K562 (cell line): ENCODE results near the gene RDH5. TPM values are rescaled to one million over a fixed set of nuclear protein-coding genes. Genes with fewer than 3 reads are reported as not detected.

Experiments
- ATF2 ChIP-seq: sonication (generic); formaldehyde crosslinking; IDR thresholded peaks from 2 replicates; pipeline ENCODE4 v1.8.1; 2022; ENCODE audit warnings: missing genetic modification reagents
- BCOR ChIP-seq: fragments of 450-650 bp; IDR thresholded peaks from 2 replicates; pipeline ENCODE4 v1.6.1; 2016
- CAMTA2 ChIP-seq: fragments of 250-450 bp; sonication (Bioruptor Pico); conservative IDR thresholded peaks from 2 replicates; pipeline ENCODE4 v1.5.1; 2022
- CBX1 ChIP-seq: sonication (generic); IDR thresholded peaks from 2 replicates; pipeline ENCODE4 v1.6.1; 2016; ENCODE audit warnings: antibody characterized with exemption, low read depth, mild to moderate bottlenecking
- GTF3C2 ChIP-seq: IDR thresholded peaks from 3 replicates; pipeline ENCODE4 v1.6.1; 2011; ENCODE audit warnings: borderline replicate concordance, mild to moderate bottlenecking, moderate library complexity; ENCODE audit not compliant: insufficient read length; ENCODE audit errors: extremely low read depth
- HDAC8 ChIP-seq: fragments of 450-650 bp; IDR thresholded peaks from 2 replicates; pipeline ENCODE4 v1.6.1; 2016; ENCODE audit warnings: mild to moderate bottlenecking, missing genetic modification characterization, moderate library complexity, missing compliant biosample characterization
- HNRNPL ChIP-seq: fragments of 200-400 bp; formaldehyde crosslinking; IDR thresholded peaks from 2 replicates; pipeline ENCODE4 v1.6.1; 2017; ENCODE audit warnings: low read depth, mild to moderate bottlenecking, low read length
- MITF ChIP-seq: IDR thresholded peaks from 2 replicates; pipeline ENCODE4 v1.6.1; 2014; ENCODE audit warnings: antibody characterized with exemption
- PHTF2 ChIP-seq: fragments of 250-450 bp; sonication (Bioruptor Pico); IDR thresholded peaks from 2 replicates; pipeline ENCODE4 v1.5.0; 2021; ENCODE audit warnings: mild to moderate bottlenecking
- POLR2H ChIP-seq: IDR thresholded peaks from 2 replicates; pipeline ENCODE4 v1.6.1; 2016; ENCODE audit warnings: missing genetic modification characterization, low read depth, mild to moderate bottlenecking, control low read depth, missing compliant biosample characterization, moderate library complexity
- RAD21 ChIP-seq, 2 experiments: fragments of 250-450 bp in 1 of 2; fragments of 450-650 bp in 1 of 2; sonication (Bioruptor Pico) in 1 of 2; formaldehyde crosslinking in 1 of 2; IDR thresholded peaks in 1 of 2; conservative IDR thresholded peaks in 1 of 2; 2 replicates each; pipeline versions ENCODE4 v1.4.0 to v1.8.0; 2020 to 2022; ENCODE audit warnings: mild to moderate bottlenecking in 2 of 2, moderate library complexity in 1 of 2
- RB1 ChIP-seq: fragments of 450-650 bp; IDR thresholded peaks from 2 replicates; pipeline ENCODE4 v1.6.1; 2017; ENCODE audit warnings: low read depth, mild to moderate bottlenecking
- TAF1 ChIP-seq: IDR thresholded peaks from 2 replicates; pipeline ENCODE4 v1.6.1; 2011; ENCODE audit warnings: mild to moderate bottlenecking, low read length, moderate library complexity; ENCODE audit not compliant: insufficient read depth, control insufficient read depth, severe bottlenecking; ENCODE audit errors: extremely low read depth
- ZNF354B ChIP-seq: fragments of 250-450 bp; sonication (Bioruptor Pico); IDR thresholded peaks from 2 replicates; pipeline ENCODE4 v1.4.0; 2020
- ZNF592 ChIP-seq: fragments of 450-650 bp; IDR thresholded peaks from 2 replicates; pipeline ENCODE4 v1.6.1; 2017; ENCODE audit warnings: antibody characterized with exemption, mild to moderate bottlenecking
- polyA plus RNA-seq, 8 experiments: library from polyadenylated mRNA; depleted of rRNA in 4 of 8; stranded (reverse) in 5 of 8; unstranded in 3 of 8; fragments of >200 nt; fragmentation: Nextera tagmentation in 2 of 8; fragmentation: Illumina TruSeq in 1 of 8; extraction: Ambion mirVana in 2 of 8; extraction: Trizol in 1 of 8; gene quantifications; 2 replicates each; pipeline versions ENCODE4 v1.2.1 to v1.2.3, GENCODE V29; 2011 to 2014; ENCODE audit warnings: inconsistent platforms in 1 of 8, missing spikeins in 1 of 8
- total RNA-seq, 7 experiments: library from RNA; depleted of rRNA in 6 of 7; stranded (reverse); fragments of >200 nt in 6 of 7; fragmentation: Illumina TruSeq in 2 of 7; extraction: Trizol in 2 of 7; gene quantifications; 2 replicates each; pipeline versions ENCODE4 v1.2.1 to v1.2.3, GENCODE V29; 2011 to 2021; ENCODE audit warnings: low replicate concordance in 1 of 7

The RDH5 gene
- total and polyA plus RNA-seq, 9 of the 15 experiments (the other 6 are each of a cell fraction or from before 2014, with no cell fraction given) = 0.28 to 2.0 (median 1.1) TPM; not detected in 1

GRCh38 chr12:55728939-55729818 lies 9.0 kb downstream of the RDH5 start, which contains the start of gene CD63 (continued):
- TF ChIP-seq ATF2 (CRISPR knock-in tag) = no peak
- peak; percentile 59 for TF ChIP-seq TAF1
- peak; percentile 54; the same call in 1 of the 2 replicates for TF ChIP-seq HNRNPL
- TF ChIP-seq HDAC8 (tag) = no peak
- TF ChIP-seq CAMTA2 (CRISPR knock-in tag) = peak; percentile 81
- no peak for TF ChIP-seq PHTF2 (CRISPR knock-in tag)
- no peak for TF ChIP-seq CBX1
- no peak for TF ChIP-seq GTF3C2
- peak; percentile 77 for TF ChIP-seq RB1
- no peak for TF ChIP-seq BCOR
- peak; percentile 79 for TF ChIP-seq ZNF592
- TF ChIP-seq ZNF354B (CRISPR knock-in tag) = no peak
- peak; percentile 89 for TF ChIP-seq MITF
- TF ChIP-seq POLR2H = no peak
- TF ChIP-seq RAD21 (CRISPR knock-in tag; conservative IDR thresholded peaks at IDR 0.05 in 1 of 2, IDR thresholded peaks at IDR 0.05 in 1 of 2) = no peak
